COLO829 (cell line): ENCODE results near the gene SCMH1.
A peak's percentile ranks its signal among the peaks of the same experiment; 100 is the strongest.

Source experiments
- DNase-seq: peaks from one replicate; pipeline ENCODE4 v3.0.0; 2012; ENCODE audit warnings: low spot score

SCMH1 gene

DNA sequence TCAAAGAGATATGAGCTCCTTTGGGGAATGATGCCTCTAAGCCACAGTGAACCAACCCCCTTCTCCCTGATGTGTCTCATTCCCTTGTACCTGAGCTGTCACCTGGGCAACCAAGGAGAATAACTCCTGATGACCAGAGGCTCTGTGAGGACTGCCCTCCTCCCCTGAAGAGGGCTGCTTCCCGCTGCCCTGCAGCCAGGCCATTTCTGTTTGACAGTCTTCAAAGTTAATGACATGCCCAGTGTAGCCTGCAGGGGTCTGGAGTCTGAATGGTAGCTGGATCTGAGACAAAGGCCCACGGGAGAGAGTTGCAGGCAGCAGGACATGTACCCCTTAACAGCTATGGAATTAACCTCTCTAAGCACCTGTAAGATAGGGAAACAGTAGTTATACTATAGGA is 217.2 kb downstream of the SCMH1 start:
- no peak for DNase-seq

DNA sequence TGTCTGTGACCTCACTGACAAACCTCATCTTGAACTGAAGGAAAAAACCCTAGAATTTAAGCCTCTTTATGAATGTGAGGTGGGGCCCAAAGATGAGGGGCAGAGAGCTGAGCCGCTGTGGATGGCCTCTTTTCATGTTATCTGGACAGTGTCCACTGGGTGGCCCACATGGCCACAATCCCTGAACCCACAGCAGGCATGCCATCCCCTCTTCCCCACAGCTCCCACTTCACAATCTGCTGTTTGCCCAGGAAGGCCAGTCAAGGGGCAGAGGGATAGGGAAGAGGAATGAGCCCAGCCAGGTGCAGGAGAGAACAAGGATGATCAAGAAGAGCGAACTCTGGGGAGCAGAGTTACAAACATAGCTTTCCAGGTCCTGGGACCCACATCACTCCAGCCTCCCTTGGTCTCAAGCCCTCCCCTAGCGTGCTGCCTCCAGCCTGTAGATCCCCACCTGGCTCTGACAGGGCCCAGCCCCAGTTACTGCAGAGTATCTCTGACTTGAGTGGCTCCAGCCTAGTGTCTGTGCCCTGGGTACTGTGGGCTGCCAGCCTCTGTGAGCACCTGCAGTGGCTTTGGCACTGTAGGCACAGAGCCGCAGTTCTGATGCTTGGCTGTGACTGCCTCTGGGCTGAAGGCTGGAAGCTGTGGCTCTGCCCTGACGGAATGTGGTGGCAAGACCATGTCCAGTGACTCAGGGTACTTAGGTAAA is 218.7 kb downstream of the SCMH1 start:
- DNase-seq: no peak

DNA sequence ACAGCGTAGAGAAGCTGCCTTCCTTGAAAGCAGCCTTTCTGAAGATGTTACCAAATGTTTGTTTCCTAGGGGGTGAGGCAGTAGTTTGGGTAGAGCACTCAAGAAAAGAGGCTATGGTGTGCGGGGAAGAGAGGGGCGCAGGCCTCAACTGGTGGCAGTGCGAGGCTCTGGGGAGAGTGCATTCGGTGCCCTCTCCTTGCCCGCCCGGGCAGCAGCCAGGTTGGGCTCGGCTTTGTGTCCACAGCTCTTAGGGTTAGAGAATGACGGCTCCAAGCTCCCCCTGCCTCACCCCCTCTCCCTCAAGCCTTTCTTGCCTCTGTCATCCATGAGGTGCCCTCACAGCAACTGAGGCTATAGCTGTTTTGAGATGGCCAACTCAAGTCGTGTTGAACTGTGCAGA is 219.7 kb downstream of the SCMH1 start:
- no peak for DNase-seq

DNA sequence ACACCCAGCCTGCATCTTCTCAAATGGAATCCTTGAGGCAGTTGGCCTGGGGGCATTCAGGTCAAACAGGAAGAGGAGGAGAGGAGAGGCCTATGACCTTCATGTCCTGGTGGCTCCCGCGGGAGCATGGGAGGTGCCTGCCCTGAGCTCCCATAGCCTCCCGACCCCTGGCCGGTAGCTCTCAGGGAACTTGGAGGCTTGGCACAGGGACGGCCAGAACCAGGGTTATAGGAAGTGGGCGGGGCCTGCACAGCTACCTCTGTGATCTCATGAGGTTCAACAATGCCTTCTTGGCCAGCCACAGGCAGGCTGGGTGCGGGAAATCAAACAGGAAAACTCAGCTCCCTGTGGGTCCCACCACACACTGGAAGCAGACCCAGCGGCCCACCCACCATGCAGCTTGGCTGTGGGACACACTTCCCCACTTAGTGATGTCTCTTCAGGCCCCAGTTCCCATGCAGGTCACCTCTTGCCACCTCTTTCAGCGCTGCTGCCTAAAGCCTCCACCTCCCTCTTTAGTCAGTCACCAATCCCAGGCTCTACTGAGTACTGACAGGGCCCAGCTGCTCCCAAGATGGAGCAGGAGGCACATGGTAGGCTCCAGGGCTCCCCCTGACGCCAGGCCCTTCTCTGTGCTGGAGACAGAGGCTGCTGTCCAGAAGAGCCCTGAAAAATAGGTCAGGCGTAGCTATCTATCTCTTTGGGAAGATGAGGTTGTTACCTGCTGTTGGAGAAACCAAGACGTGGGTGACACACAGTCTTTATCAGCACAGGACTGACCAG is 220.4 kb downstream of the SCMH1 start, which contains the start of gene SLFNL1:
SLFNL1 (minus strand) TSS at position 200 of the 783 bp plus-strand sequence. CDS start 1,065 bp downstream, outside the sequence.
- no peak for DNase-seq

DNA sequence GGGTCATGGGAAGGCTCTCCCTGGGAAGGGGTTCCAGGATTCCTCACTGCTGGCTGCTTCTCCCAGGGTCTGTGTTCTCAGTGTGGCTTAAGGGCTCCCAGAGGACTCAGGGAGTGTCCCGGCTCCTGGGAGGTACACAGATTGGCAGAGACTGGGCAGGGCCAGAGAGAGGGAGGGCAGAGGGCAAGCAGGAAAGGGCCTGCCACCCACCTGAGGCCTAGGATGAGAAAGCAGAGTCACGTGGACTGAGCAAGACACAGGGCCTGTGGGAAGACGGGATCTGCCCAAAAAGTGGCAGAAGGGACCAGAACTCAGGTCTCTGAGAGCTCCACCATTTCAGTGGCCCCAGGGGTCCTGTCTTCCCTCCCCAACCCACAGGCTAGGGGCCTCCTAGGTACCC is 221.5 kb downstream of the SCMH1 start:
- no peak for DNase-seq

DNA sequence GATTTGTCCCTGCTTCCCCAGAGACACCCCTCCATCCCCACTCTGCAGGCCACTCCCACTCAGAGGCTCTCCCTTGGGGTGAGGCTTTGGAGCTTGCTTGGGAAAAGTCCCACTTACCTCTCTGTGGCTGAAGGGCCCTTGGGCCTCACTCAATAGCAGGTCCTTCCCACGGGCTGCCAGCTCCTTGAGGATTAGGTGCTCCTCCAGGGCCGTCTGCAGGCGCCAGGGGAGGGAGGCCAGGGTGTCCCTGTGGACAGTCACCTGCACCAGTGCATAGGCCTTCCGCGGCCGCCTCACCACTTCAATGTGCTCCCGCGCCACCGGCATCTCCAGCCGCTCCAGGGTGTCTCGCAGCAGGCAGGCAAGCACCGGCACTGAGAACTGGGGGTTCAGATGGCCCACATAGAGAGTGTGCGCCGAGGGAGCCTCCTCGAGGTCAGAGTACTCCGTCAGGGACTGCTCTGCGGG is 222.0 kb downstream of the SCMH1 start:
- DNase-seq: no peak

DNA sequence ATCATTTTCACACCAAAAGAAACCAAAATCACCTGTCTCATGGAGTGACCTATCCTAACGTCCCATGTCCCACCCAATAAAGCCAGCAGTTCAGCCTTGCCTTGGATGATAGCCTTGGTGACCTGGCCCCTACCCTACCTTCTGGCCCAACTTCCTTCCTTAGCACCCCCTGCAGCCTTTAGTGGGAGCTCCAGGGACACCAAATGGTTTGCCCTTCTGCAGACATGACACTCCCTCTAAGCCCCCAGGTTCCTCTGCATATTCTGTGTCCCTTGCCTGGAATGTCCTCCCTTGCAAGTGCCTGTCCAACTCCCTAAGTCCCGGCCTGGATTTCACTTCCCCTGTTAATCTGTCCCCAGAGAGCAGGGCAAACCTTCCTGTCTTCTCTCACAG is 222.8 kb downstream of the SCMH1 start:
- no peak for DNase-seq

DNA sequence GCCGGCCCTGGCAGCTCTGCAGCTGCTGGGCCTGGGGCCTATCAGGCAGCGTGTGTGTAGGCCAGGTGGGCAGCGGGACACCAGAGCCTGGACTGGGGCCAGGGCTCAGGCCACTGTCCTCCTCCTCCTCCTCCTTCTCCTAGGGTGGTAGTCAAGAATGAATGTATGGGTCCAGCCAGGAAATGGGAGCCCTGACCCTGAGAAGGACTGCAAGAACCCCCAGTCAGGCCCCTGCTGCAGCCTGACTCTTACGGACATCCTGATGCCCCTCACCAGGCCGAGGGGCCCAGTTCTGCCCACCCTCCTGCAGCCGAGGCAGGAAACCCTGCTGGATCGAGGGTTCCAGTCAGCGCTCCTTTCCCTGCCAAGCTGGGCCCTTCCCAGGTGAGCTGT is 224.1 kb downstream of the SCMH1 start:
- DNase-seq: no peak

DNA sequence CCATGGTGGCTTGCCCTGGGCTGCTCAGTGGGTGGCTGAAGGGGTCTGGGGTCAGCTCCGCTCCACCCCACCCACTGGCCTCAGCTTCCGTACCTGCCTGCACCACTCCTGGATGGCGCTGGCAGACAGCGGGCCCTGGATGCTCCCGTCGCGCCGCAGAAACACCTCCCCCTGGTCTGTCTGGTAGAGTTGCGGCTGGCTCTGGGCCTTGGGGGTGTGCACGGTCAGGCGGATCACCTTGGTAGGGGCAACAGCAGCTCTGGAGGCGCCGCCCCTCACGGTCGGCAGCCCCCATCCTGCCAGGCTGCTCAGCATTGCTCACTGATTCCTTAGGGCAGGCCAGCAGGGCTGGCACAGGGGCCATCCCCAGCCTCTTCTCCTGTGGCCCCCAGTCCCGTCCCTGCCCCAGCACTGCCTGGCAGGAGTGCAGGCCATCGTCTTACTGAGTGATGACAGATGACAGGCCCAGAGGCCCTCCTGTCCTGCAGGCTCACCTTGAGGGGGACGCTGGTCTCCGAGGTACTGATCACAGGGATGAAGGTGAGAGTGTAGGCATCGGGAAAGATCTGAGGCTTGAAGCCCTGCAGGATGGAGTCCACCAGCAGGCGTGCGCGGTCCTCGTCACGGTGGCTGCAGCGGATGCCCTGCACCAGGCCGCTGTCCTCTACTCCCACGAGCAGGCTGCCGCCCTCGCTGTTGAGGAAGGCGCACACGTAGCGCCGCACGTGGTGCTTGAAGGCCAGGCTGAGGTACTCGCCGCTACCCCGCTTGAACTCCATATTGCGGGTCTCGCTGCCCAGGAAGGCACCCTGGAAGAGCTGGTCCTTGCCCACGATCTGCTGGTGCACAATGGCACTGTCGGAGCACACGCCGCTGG is 224.7 kb downstream of the SCMH1 start:
- DNase-seq: no peak

DNA sequence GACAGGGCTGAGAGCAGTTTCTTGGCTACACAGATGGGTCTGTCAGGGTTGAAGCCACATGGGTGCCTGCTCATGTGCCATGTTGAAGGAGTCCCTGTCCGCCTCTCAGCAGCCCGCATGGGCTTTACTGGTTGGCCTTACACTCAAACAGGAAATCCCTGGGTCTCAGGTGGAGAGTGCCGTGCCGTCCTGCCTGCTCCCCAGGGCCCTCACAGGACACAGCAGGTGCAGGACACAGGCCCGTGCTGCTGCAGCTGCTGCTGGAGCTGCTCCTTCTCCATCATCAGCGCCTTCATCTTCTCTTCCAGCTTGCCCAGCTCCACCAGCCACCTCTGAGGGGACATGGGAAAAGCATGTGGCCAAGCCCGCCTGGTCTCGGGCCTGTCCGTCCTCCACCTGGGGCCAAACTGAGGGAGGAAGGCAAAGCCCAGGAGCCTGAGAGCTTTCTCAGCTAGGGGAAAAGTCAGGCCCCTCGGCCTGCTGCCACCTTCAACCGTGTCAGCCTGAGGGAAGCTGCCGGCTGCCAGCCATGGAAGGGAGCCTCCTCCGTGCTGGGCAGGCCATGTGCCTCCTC is 226.1 kb downstream of the SCMH1 start:
- DNase-seq: no peak

DNA sequence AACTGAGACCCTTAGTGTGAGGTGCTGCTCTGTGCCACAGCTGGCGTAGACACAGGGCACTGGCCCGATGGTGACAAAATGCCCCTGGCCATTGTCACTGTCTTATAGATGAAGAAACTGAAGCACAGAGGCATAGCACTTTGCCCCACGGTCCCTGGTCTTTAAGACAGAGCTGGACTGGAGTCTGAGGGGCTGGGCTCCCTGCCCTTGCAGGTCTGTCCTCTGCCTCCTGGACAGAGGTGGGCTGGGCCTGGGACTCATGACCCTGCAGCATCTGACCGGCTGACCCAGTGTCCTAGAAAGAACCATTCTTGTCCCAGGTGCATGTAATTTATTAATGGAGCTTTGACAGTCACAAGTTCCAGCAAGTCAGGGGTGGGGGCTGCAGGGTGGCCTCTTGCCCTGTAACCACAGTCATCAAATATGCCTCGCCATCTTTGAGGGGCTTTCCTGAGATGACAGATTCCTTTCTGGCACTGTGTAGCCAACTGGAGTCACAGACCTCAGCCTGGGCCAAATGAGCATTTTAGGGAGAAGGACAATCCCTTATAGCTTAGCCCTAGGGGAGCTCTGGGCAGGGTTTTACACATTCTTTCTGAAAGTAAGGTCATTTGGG is 226.7 kb downstream of the SCMH1 start:
- no peak for DNase-seq

DNA sequence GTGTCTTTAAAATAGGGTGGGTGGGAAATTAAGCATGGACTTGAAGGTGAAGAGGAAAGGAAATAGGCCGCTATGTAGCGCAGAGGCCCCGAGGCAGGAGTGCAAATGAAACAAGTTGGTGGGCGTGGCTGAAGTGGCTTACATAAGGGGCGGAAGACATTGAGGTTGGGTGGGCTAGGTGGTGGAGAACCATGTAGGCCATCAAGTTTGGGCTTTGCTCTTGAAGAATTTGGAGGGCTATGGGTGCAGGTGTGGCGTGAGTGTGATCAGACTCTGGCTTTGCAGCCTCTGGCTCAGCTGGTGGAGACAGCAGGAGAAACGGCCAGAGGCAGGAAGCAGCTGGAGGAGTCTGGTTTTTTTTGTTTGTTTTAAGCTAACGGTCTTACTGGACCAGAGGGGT is 227.2 kb downstream of the SCMH1 start:
- no peak for DNase-seq

DNA sequence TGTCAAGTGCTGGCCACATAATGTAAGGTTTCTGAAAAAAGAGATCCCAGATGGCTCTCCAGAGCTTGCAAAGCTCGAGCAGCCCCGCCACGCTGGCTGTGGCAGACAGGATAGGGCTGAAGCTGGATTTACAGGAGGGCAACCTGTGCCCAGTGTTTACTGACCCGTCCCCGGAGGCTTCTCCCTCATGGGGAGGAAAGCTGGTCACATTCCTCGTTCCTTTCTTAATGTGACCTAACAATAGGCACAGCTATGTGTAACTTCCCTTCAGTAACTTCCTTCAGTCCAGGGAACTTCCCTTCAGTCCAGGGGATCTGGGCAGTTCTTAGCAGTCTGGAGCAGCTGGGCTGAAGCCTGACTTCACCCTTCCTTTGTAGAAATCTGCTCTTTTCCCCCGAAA is 228.3 kb downstream of the SCMH1 start:
- no peak for DNase-seq

DNA sequence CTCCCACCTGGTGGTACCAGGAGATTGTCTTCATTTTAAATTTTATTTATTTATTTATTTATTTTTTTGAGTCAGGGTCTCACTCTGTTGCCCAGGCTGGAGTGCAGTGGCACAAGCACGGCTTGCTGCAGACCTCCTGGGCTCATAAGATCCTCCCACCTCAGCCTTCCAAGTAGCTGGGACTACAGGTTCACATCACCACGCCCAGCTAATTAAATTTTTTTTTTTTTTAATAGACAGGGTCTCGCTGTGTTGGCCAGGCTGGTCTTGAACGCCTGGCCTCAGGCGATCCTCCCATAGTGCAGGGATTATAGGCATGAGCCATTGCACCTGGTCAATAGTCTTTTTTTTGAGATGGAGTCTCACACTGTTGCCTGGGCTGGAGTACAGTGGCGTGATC is 229.1 kb downstream of the SCMH1 start:
- no peak for DNase-seq

DNA sequence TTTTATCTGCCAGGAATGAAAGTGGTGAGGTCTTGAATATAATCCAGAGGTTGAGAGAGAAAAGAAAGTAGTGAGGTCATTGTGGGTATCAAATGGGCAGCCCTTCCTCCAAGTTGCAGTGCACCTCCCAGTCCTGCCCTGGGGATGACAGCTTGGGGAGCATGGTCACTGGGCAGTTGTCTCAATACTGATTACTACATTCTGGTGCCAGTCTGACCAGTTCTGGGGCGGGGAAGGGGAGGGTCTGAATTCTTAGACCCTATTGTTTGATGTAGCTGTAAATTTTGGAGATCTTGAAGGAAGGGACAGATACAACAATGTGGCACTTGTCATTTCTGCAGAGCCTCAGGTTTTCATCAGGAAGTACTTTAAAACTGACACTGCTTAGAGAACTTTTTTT is 231.8 kb downstream of the SCMH1 start:
- no peak for DNase-seq

DNA sequence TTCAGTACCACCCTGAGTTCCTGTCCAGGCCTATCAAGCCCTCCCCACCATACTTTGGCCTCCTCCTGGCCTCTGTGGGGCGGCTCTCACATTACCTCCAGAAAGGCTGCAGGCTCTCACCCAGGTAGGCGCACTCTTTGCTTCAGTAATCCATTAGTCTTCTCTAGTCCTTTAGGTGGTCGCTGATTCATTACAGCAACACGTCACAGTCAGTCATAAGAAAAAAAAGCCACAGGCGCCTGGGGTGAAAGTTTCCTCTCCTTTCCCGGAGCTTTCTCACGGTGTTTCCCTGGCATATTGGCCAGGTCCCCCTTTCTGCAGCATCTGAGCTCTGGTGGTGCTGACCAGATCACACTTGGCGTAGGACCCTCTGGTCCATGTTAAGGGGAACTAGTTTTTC is 232.6 kb downstream of the SCMH1 start:
- DNase-seq: no peak

DNA sequence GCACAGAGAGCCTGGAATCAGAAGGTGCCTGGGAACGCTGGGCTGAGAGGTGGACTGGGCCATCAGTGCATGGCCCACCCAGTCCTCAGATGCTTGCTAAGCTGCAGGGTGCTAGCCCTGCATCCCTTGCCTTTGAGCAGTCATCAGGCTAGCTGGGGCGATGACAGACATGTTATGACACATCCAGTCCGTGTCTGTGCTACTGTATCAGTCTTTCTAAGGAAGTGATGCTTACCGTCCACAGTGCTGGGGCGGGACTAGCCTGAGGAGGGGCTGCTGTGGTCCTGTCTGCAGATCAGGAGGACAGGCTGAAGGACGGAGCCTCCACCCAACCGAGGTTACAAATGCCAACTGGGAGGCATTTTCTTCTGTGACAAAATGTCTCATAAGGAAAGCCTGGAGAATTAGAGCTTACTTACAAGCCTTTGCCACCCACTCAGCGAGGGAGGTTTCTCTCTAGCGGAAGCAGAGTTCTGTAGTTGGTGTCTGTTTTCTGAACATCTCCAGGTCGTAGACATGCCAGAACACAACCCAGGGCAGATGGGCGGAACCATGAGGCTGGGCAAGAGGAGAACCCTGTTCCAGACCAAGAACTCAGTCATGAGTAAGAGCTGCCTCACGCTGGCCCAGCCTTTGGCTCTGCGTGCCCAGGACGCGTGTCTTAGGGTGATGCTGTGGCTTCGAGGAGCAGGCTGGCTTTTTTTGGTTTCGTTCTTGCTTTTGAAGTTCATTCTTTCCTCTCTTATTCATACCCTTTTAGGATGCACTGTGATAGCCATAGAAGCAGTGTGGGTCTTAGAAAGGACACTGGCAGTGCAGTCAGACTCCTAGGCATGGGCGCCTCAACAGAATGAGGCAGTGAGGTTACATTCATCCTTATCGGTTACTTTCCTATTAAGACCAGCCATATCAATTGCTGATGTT is 234.9 kb downstream of the SCMH1 start:
- no peak for DNase-seq

DNA sequence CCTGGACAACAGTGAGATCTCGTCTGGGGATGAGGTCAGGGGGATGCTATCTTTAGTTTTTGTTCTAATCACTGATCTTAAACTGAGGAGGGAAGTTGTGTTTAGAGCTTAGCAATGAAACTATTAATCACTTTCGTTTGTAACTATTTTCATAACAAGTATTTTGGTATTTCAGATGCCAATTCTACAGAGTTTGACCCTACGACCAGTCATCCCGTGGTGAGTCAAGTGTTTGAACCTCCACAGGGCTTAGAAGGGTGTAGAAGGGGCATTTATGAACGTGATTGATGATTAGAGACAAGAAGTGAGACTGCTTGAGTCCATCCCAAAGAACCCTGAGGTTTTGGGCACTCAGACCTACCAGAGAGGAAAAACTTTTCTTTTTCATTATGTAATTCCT is 236.2 kb downstream of the SCMH1 start:
- no peak for DNase-seq

DNA sequence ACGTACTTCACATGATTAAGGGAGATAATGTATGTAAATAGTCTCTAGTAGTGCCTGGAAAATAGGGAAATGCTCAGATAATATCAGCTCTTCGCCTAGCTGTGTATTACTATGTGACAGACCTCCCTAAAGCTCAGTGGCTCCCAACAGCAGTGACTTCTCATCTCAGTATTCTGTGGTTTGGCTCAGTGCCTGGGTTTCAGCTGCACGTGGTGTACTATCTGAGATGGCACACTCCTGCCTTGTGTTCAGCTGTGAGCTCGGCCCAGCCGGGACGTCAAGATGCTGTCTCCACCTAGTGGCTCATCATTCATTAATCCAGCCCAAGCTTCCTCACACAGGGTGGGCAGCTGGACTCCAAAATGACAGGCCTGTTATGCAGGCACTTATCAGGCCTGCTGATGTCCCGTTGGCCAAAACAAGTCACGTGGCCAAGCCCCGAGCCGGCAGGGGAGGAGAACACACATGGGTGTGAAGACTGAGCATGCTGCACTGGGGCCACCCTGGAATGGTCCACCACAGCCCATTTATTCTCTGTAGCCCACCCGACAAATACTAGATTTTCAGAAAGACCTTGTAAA is 238.4 kb downstream of the SCMH1 start:
- DNase-seq: peak; percentile 98

DNA sequence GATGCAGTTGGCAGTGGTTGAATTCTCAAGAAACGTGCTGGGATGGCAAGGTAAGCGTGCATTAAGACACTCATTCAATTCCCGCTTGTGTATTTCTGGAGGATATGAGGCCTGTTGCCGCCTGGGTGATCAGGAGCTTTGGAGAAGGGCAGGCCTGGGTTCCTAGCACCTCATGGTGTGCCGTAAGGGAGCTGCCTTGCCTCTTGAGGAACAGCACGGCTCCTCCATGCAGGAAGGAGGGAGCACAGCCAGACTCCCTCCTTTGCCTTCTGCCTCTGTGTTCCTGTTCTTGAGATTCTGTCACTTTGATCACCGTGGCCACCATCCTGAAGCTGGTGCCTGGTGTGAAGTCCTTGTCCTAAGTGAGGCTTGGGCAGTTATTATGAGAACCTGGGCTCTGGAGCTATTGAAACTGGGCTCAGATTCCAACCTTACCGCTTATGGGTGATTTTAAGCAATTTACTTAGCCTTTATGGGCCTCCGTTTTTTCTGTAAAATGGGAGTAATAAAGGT is 238.9 kb downstream of the SCMH1 start:
- no peak for DNase-seq
